Liver (tissue), 3 donors: ENCODE measurements around the gene RASEF.

Experiments used
- GABPA ChIP-seq, 2 donors: IDR thresholded peaks in 1 of 2; conservative IDR thresholded peaks in 1 of 2; 2 replicates each; pipeline ENCODE4 v1.6.1; 2016; ENCODE audit warnings: antibody characterized with exemption in 2 of 2, mild to moderate bottlenecking in 1 of 2, moderate library complexity in 1 of 2
- JUND ChIP-seq, 2 donors: IDR thresholded peaks; 2 replicates each; pipeline ENCODE4 v1.6.1; 2016; ENCODE audit warnings: antibody characterized with exemption in 2 of 2
- RAD21 ChIP-seq, 2 donors: IDR thresholded peaks; 2 replicates each; pipeline ENCODE4 v1.6.1; 2016; ENCODE audit warnings: antibody characterized with exemption in 2 of 2, mild to moderate bottlenecking in 2 of 2
- YY1 ChIP-seq: IDR thresholded peaks from 2 replicates; pipeline ENCODE4 v1.6.1; 2016; ENCODE audit warnings: antibody characterized with exemption, mild to moderate bottlenecking
- TF ChIP-seq, protein P1 (sequence below): fragments of 150-350 bp; IDR thresholded peaks from 2 replicates; pipeline ENCODE4 v1.5.1; 2017; ENCODE audit warnings: improper control_type of control experiment, low read depth, low read length; ENCODE audit not compliant: missing input control
- TF ChIP-seq, protein P2 (sequence below): IDR thresholded peaks from 2 replicates; pipeline ENCODE4 v1.6.1; 2016; ENCODE audit warnings: antibody characterized with exemption, mild to moderate bottlenecking
- donor health status: healthy.
- donor health status: healthy.

DNA sequence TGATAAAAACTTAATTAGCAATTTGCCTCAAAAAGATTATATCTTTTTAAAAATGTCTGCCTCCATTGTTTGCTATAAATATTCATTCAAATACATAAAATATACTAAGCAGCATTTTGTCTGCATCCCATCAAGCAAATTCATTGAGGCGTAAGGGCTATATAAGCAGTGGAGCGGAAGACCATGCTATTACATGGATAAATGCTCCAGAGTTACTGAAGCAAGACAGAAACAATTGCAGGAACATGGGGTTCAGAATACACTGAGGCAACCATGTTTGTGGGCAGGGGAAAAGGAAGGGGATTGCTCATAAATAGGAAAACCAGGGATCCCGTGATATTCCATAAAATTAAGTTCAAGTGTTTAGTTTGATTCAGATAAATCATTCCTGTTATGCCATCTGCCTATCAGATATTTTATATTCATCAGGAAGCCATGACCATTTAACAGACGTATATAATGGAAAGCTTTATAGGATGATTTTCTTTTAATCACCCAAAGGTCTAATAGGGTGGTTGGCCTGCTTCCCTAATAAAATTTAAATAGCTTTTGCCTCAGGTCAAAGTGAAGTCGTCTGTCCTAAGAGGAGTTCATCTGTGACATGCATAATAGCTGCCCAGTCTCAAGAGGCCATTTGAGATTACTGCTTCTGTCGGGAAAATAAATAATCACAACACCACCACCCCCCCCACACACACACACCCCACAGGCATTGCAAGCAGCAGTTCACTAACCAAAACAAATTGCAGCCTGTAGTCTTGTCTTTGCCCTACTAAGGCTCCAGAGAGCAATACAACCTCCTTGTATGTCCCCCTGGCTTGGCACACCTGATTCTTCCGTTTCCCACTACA, 105.2 kb downstream of the RASEF start:
- TF ChIP-seq, protein P1, sequence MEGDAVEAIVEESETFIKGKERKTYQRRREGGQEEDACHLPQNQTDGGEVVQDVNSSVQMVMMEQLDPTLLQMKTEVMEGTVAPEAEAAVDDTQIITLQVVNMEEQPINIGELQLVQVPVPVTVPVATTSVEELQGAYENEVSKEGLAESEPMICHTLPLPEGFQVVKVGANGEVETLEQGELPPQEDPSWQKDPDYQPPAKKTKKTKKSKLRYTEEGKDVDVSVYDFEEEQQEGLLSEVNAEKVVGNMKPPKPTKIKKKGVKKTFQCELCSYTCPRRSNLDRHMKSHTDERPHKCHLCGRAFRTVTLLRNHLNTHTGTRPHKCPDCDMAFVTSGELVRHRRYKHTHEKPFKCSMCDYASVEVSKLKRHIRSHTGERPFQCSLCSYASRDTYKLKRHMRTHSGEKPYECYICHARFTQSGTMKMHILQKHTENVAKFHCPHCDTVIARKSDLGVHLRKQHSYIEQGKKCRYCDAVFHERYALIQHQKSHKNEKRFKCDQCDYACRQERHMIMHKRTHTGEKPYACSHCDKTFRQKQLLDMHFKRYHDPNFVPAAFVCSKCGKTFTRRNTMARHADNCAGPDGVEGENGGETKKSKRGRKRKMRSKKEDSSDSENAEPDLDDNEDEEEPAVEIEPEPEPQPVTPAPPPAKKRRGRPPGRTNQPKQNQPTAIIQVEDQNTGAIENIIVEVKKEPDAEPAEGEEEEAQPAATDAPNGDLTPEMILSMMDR, result no peak
- TF ChIP-seq, protein P2, sequence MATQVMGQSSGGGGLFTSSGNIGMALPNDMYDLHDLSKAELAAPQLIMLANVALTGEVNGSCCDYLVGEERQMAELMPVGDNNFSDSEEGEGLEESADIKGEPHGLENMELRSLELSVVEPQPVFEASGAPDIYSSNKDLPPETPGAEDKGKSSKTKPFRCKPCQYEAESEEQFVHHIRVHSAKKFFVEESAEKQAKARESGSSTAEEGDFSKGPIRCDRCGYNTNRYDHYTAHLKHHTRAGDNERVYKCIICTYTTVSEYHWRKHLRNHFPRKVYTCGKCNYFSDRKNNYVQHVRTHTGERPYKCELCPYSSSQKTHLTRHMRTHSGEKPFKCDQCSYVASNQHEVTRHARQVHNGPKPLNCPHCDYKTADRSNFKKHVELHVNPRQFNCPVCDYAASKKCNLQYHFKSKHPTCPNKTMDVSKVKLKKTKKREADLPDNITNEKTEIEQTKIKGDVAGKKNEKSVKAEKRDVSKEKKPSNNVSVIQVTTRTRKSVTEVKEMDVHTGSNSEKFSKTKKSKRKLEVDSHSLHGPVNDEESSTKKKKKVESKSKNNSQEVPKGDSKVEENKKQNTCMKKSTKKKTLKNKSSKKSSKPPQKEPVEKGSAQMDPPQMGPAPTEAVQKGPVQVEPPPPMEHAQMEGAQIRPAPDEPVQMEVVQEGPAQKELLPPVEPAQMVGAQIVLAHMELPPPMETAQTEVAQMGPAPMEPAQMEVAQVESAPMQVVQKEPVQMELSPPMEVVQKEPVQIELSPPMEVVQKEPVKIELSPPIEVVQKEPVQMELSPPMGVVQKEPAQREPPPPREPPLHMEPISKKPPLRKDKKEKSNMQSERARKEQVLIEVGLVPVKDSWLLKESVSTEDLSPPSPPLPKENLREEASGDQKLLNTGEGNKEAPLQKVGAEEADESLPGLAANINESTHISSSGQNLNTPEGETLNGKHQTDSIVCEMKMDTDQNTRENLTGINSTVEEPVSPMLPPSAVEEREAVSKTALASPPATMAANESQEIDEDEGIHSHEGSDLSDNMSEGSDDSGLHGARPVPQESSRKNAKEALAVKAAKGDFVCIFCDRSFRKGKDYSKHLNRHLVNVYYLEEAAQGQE, result no peak
- TF ChIP-seq RAD21 (IDR thresholded peaks at IDR 0.05), result no peak
- TF ChIP-seq GABPA (IDR thresholded peaks at IDR 0.05 in 1 of 2, conservative IDR thresholded peaks at IDR 0.05 in 1 of 2), result no peak
- TF ChIP-seq YY1, result no peak
- TF ChIP-seq JUND (IDR thresholded peaks at IDR 0.05), result no peak
